Mucosa of stomach (tissue), 1 donor: Measurements from ENCODE around the gene APBA3.
A peak's percentile ranks its signal among the peaks of the same experiment; 100 is the strongest.

ENCODE experiments used
- H3K27me3 ChIP-seq: one replicate; pipeline ENCODE4 v1.7.0; 2013; ENCODE audit warnings: mild to moderate bottlenecking, low read length; ENCODE audit not compliant: control insufficient read depth, insufficient read depth
- H3K36me3 ChIP-seq: one replicate; pipeline ENCODE4 v1.7.0; 2013; ENCODE audit warnings: low read length; ENCODE audit not compliant: control insufficient read depth, insufficient read depth
- H3K4me1 ChIP-seq: one replicate; pipeline ENCODE4 v1.7.0; 2013; ENCODE audit warnings: mild to moderate bottlenecking, low read length; ENCODE audit not compliant: control insufficient read depth, insufficient read depth
- H3K4me3 ChIP-seq: one replicate; pipeline ENCODE4 v1.7.0; 2013; ENCODE audit warnings: low read length
- H3K9ac ChIP-seq: one replicate; pipeline ENCODE4 v1.7.0; 2013; ENCODE audit warnings: mild to moderate bottlenecking, low read length, moderate library complexity
- H3K9me3 ChIP-seq: one replicate; pipeline ENCODE4 v1.7.0; 2013; ENCODE audit warnings: mild to moderate bottlenecking, low read length, moderate library complexity; ENCODE audit not compliant: control insufficient read depth
- donor health status: Pancreatic carcinoma.

APBA3 gene

GRCh38 chr19:3761382-3762129 lies at the start of gene APBA3:
TSS of gene APBA3 (minus strand) at chr19:3761692. CDS start at chr19:3760264, 1,428 bp downstream.
- Histone ChIP-seq H3K36me3 (no peaks in the 10 kb centered on the region), H3K4me3 (peak within 1 kb of the TSS; percentile 89), H3K27me3 (no peaks in the 10 kb centered on the region), H3K9ac (peak within 1 kb of the TSS; percentile 95), H3K9me3 (no peaks in the 10 kb centered on the region), H3K4me1 (peaks cover 22% of the 10 kb centered on the region)

GRCh38 chr19:3810708-3811355 lies 49.3 kb upstream of the APBA3 start:
- no peaks in the 10 kb centered on the region for H3K4me1 ChIP-seq
- no peak overlapping the region for H3K4me3 ChIP-seq
- H3K9me3 ChIP-seq, result no peaks in the 10 kb centered on the region
- H3K9ac ChIP-seq, result no peak overlapping the region
- H3K27me3 ChIP-seq, result no peaks in the 10 kb centered on the region
- no peaks in the 10 kb centered on the region for H3K36me3 ChIP-seq

GRCh38 chr19:3809881-3810707 lies 48.6 kb upstream of the APBA3 start:
- no peaks in the 10 kb centered on the region for H3K9me3 ChIP-seq
- no peaks in the 10 kb centered on the region for H3K27me3 ChIP-seq
- no peak overlapping the region for H3K9ac ChIP-seq
- H3K36me3 ChIP-seq, result no peaks in the 10 kb centered on the region
- no peak overlapping the region for H3K4me3 ChIP-seq
- H3K4me1 ChIP-seq, result no peaks in the 10 kb centered on the region

- Histone ChIP-seq H3K36me3 (no peaks in the 10 kb centered on the region), H3K9ac (no peak overlapping the region), H3K4me1 (no peaks in the 10 kb centered on the region), H3K4me3 (no peak overlapping the region), H3K9me3 (no peaks in the 10 kb centered on the region), H3K27me3 (no peaks in the 10 kb centered on the region)
Observed at GRCh38 chr19:3808420-3809143, 47.1 kb upstream of the APBA3 start.

GRCh38 chr19:3807574-3808354 lies 46.3 kb upstream of the APBA3 start:
- Histone ChIP-seq H3K36me3 (no peaks in the 10 kb centered on the region), H3K4me1 (no peaks in the 10 kb centered on the region), H3K9me3 (no peaks in the 10 kb centered on the region), H3K4me3 (no peak overlapping the region), H3K27me3 (no peaks in the 10 kb centered on the region), H3K9ac (no peak overlapping the region)

GRCh38 chr19:3807131-3807480 lies 45.6 kb upstream of the APBA3 start:
- Histone ChIP-seq H3K4me1 (no peaks in the 10 kb centered on the region), H3K27me3 (peaks cover 4% of the 10 kb centered on the region), H3K9me3 (no peaks in the 10 kb centered on the region), H3K36me3 (no peaks in the 10 kb centered on the region), H3K9ac (no peak overlapping the region), H3K4me3 (no peak overlapping the region)

GRCh38 chr19:3805859-3806258 lies 44.4 kb upstream of the APBA3 start:
- no peaks in the 10 kb centered on the region for H3K9me3 ChIP-seq
- no peaks in the 10 kb centered on the region for H3K36me3 ChIP-seq
- no peak overlapping the region for H3K9ac ChIP-seq
- H3K4me1 ChIP-seq, result peaks cover 5% of the 10 kb centered on the region
- peaks cover 17% of the 10 kb centered on the region for H3K27me3 ChIP-seq
- no peak overlapping the region for H3K4me3 ChIP-seq

DNA sequence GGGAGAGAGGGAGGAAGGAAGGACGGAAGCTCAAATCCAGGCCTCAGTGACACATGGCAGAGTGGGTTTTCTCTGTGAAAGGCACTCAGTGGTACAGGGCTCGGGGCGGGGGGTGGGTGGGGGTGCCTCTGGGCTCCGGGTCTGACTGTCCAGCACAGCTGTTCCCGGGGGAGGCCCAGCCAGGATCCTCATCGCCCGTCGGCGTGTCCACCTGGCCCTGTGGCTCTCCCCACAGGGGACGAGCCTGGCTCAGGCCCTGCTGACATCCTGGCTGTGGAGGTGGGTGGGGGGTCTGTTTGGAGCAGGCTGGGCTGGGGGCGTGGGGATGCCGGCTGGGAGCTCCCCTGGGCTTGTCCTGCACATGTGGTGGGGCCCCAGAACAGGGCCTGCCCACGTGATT lies 42.9 kb upstream of the APBA3 start:
- H3K4me1 ChIP-seq, result peaks cover 5% of the 10 kb centered on the region
- H3K9ac ChIP-seq, result no peak overlapping the region
- H3K9me3 ChIP-seq, result no peaks in the 10 kb centered on the region
- peaks cover 18% of the 10 kb centered on the region for H3K27me3 ChIP-seq
- no peaks in the 10 kb centered on the region for H3K36me3 ChIP-seq
- no peak overlapping the region for H3K4me3 ChIP-seq

DNA sequence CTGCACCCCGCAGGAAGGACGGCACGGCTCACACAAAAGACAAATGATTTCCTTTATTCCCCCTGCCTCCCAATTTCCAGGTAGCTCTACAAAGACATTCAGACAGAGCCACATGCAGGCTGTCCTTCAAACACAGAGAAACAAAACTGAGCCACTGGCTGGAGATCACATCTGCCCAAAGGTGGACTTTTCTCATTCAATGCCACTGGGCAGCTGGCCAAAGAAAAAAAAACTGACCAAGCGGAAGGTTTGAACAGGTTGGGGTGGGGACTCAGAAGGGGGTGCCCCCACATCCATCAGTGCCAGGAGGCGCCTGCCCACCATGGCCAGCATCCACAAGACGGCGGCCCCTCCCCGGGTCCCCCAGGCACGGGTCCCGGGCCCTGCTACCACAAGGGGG lies 42.5 kb upstream of the APBA3 start:
- H3K4me1 ChIP-seq, result peaks cover 5% of the 10 kb centered on the region
- H3K4me3 ChIP-seq, result no peak overlapping the region
- peaks cover 18% of the 10 kb centered on the region for H3K27me3 ChIP-seq
- H3K9me3 ChIP-seq, result no peaks in the 10 kb centered on the region
- no peaks in the 10 kb centered on the region for H3K36me3 ChIP-seq
- no peak overlapping the region for H3K9ac ChIP-seq

DNA sequence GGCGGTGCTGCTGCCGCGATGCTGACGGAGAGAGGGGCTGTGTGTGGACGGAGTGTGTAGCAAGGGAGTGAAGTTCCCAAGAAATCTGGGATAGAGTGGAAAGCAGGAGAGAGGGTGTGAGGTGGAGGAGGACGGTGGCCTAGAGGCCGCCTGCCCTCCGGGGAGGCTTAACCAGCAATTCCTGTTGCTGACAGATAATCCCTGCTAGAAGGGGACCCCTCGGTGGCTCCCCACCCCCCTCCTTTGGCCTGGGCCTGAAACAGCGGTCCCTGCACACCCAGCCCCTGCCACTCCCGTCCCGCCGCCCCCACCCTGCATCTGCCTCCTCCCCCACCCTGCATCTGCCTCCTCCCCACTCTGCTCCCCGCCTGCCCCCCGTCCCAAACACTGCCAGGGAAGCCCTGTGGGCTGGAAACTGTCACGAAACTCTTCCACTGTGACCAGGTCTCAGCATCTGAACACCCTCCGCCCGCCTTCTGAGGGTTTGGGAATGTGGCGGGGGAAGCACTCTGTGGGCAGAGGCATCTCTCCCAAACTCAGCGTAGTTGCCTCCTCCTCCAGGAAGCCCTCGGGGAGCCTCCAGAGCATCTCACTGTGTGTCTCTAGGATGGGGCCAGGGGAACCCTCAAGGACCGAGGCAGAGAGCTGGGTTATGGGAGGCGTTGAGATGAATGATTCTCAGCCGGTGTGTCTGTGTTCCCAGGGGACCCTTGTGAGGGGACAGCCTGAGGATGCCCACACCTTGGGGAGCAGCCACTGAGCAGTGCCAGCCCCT lies 41.8 kb upstream of the APBA3 start:
- Histone ChIP-seq H3K9ac (no peak overlapping the region), H3K4me1 (peaks cover 5% of the 10 kb centered on the region), H3K36me3 (no peaks in the 10 kb centered on the region), H3K27me3 (peaks cover 18% of the 10 kb centered on the region), H3K9me3 (no peaks in the 10 kb centered on the region), H3K4me3 (no peak overlapping the region)
